H1 (cell line): ENCODE data around the gene PXDC1. TPM values are rescaled to one million over a fixed set of nuclear protein-coding genes. Genes with fewer than 3 reads are reported as not detected.

ENCODE experiments used
- CTCF ChIA-PET: fragments of 300-600 bp; sonication (Branson Sonifier 250); formaldehyde crosslinking; loops from one replicate; lab custom pipeline; 2021; ENCODE audit not compliant: partially characterized antibody; lab: Charles Lee
- POLR2A ChIA-PET: fragments of 300-600 bp; sonication (Branson Sonifier 250); formaldehyde crosslinking; loops from one replicate; lab custom pipeline; 2021; ENCODE audit warnings: inconsistent platforms; ENCODE audit not compliant: partially characterized antibody; lab: Charles Lee
- DNase-seq, 2 experiments: peaks; one replicate each; pipeline versions ENCODE4 v3.0.0 to v3.0.0-alpha.2; 2010 to 2022; ENCODE audit warnings: low spot score in 2 of 2, low read depth in 1 of 2, mixed read lengths in 1 of 2
- FAIRE-seq: peaks from 2 replicates; lab custom pipeline; 2011; peaks lifted over from hg19 to GRCh38; lab: Jason Lieb, UNC
- H2AFZ ChIP-seq: 2 replicates; pipeline ENCODE4 v1.8.1; 2012; ENCODE audit warnings: low read length, inconsistent platforms
- H2AK5ac ChIP-seq: 2 replicates; pipeline ENCODE4 v1.6.1; 2013; ENCODE audit warnings: low read depth, low read length
- H2BK120ac ChIP-seq: replicated peaks from 2 replicates; pipeline ENCODE3; 2013; ENCODE audit warnings: low read depth, low read length, inconsistent platforms
- H2BK12ac ChIP-seq: 2 replicates; pipeline ENCODE4 v1.6.1; 2013; ENCODE audit warnings: low read depth, low read length
- H2BK15ac ChIP-seq: 2 replicates; pipeline ENCODE4 v1.6.1; 2013; ENCODE audit warnings: low read length
- H2BK20ac ChIP-seq: 2 replicates; pipeline ENCODE4 v1.6.1; 2013; ENCODE audit warnings: low read length
- H2BK5ac ChIP-seq: 2 replicates; pipeline ENCODE4 v1.6.1; 2013; ENCODE audit warnings: low read depth, low read length
- H3K14ac ChIP-seq: 2 replicates; pipeline ENCODE4 v1.6.1; 2013; ENCODE audit warnings: inconsistent platforms; ENCODE audit not compliant: insufficient read length
- H3K18ac ChIP-seq: 2 replicates; pipeline ENCODE4 v1.6.1; 2013; ENCODE audit warnings: low read length; ENCODE audit errors: extremely low read depth
- H3K23ac ChIP-seq: 2 replicates; pipeline ENCODE4 v1.6.1; 2013; ENCODE audit warnings: inconsistent platforms; ENCODE audit not compliant: insufficient read length
- H3K23me2 ChIP-seq: 2 replicates; pipeline ENCODE4 v1.6.1; 2013; ENCODE audit warnings: low read depth, low read length
- H3K27ac ChIP-seq: 2 replicates; pipeline ENCODE4 v1.6.1; 2011; ENCODE audit warnings: low read depth, low read length, inconsistent platforms
- H3K27me3 ChIP-seq, 4 experiments: replicated peaks in 1 of 4; 1 replicate in 1 of 4; 2 replicates in 3 of 4; pipeline versions ENCODE4 v1.6.1 to v1.8.1; 2011 to 2013; ENCODE audit warnings: low read length in 3 of 4, mild to moderate bottlenecking in 3 of 4, inconsistent platforms in 2 of 4, mixed read lengths in 2 of 4, moderate library complexity in 1 of 4; ENCODE audit not compliant: control insufficient read depth in 3 of 4, insufficient read depth in 3 of 4; ENCODE audit errors: extremely low read depth in 1 of 4
- H3K36me3 ChIP-seq, 4 experiments: 2 replicates each; pipeline versions ENCODE4 v1.6.1 to v1.8.1; 2011 to 2013; ENCODE audit warnings: mild to moderate bottlenecking in 4 of 4, low read length in 3 of 4, moderate library complexity in 2 of 4, control low read depth in 1 of 4, inconsistent platforms in 1 of 4; ENCODE audit not compliant: insufficient read depth in 4 of 4, control insufficient read depth in 2 of 4
- H3K4ac ChIP-seq: replicated peaks from 2 replicates; pipeline ENCODE3; 2013; ENCODE audit warnings: low read length, low read depth, mixed read lengths, inconsistent platforms; ENCODE audit not compliant: insufficient read length
- H3K4me1 ChIP-seq, 4 experiments: replicated peaks in 1 of 4; 1 replicate in 1 of 4; 2 replicates in 3 of 4; pipeline versions ENCODE4 v1.6.1 to v1.8.1; 2011 to 2013; ENCODE audit warnings: low read length in 3 of 4, inconsistent platforms in 2 of 4, mixed read lengths in 1 of 4; ENCODE audit not compliant: insufficient read depth in 4 of 4, control insufficient read depth in 3 of 4
- H3K4me2 ChIP-seq, 2 experiments: 2 replicates each; pipeline versions ENCODE4 v1.6.1 to v1.8.1; 2011 to 2013; ENCODE audit warnings: low read depth in 2 of 2, low read length in 2 of 2, control low read depth in 1 of 2, inconsistent platforms in 1 of 2, mild to moderate bottlenecking in 1 of 2; ENCODE audit not compliant: insufficient read depth in 1 of 2
- H3K4me3 ChIP-seq, 4 experiments: fragments of 200-600, 300-600 bp in 1 of 4; sonication (generic), shearing (Covaris generic), sonication (Bioruptor Twin) in 1 of 4; 2 replicates each; pipeline versions ENCODE4 v1.5.1 to v1.8.1; 2011 to 2016; ENCODE audit warnings: low read length in 4 of 4, low read depth in 3 of 4, control low read depth in 2 of 4, inconsistent platforms in 2 of 4, mild to moderate bottlenecking in 2 of 4, mixed read lengths in 1 of 4, moderate library complexity in 1 of 4; ENCODE audit not compliant: insufficient read depth in 2 of 4; ENCODE audit errors: extremely low read depth in 1 of 4
- H3K56ac ChIP-seq: replicated peaks from 2 replicates; pipeline ENCODE3; 2013; ENCODE audit warnings: low read depth, mild to moderate bottlenecking, mixed read lengths, low read length, inconsistent platforms; ENCODE audit not compliant: insufficient read length
- H3K79me1 ChIP-seq: 2 replicates; pipeline ENCODE4 v1.6.1; 2013; ENCODE audit warnings: low read depth, low read length, control low read depth
- H3K79me2 ChIP-seq, 2 experiments: 2 replicates each; pipeline versions ENCODE4 v1.6.1 to v1.8.1; 2012 to 2013; ENCODE audit warnings: low read length in 2 of 2, mild to moderate bottlenecking in 2 of 2, inconsistent platforms in 1 of 2; ENCODE audit not compliant: insufficient read depth in 2 of 2, control insufficient read depth in 1 of 2
- H3K9ac ChIP-seq, 4 experiments: replicated peaks in 1 of 4; 1 replicate in 1 of 4; 2 replicates in 3 of 4; pipeline versions ENCODE4 v1.6.1 to v1.8.1; 2011 to 2013; ENCODE audit warnings: low read depth in 3 of 4, low read length in 3 of 4, control low read depth in 2 of 4, mild to moderate bottlenecking in 2 of 4, moderate library complexity in 2 of 4, inconsistent platforms in 1 of 4; ENCODE audit errors: extremely low read depth in 1 of 4
- H3K9me3 ChIP-seq, 2 experiments: 2 replicates each; pipeline versions ENCODE4 v1.6.1 to v1.8.1; 2012 to 2013; ENCODE audit warnings: mild to moderate bottlenecking in 2 of 2, moderate library complexity in 2 of 2, control low read depth in 1 of 2, inconsistent platforms in 1 of 2, low read depth in 1 of 2, low read length in 1 of 2, mixed read lengths in 1 of 2; ENCODE audit not compliant: insufficient read depth in 2 of 2
- H4K20me1 ChIP-seq, 2 experiments: replicated peaks in 1 of 2; 2 replicates each; pipeline versions ENCODE3 to v1.8.1; 2011 to 2013; ENCODE audit warnings: inconsistent platforms in 2 of 2, low read length in 2 of 2, mild to moderate bottlenecking in 1 of 2; ENCODE audit not compliant: insufficient read depth in 2 of 2, control insufficient read depth in 1 of 2
- H4K5ac ChIP-seq: 2 replicates; pipeline ENCODE4 v1.6.1; 2013; ENCODE audit warnings: low read length, low read depth, mixed read lengths, inconsistent platforms; ENCODE audit not compliant: insufficient read length
- H4K8ac ChIP-seq: 2 replicates; pipeline ENCODE4 v1.8.0; 2013; ENCODE audit warnings: mild to moderate bottlenecking, moderate library complexity, low read length, inconsistent platforms; ENCODE audit not compliant: insufficient read depth; ENCODE audit errors: extremely low read depth
- H4K91ac ChIP-seq: replicated peaks from 2 replicates; pipeline ENCODE3; 2013; ENCODE audit warnings: low read length, mixed read lengths, inconsistent platforms; ENCODE audit not compliant: insufficient read length
- GTF2F1 ChIP-seq: IDR thresholded peaks from 2 replicates; pipeline ENCODE4 v1.6.1; 2012; ENCODE audit warnings: low read depth, low read length, improper control_type of control experiment, borderline replicate concordance
- RFX5 ChIP-seq: IDR thresholded peaks from 2 replicates; pipeline ENCODE4 v1.6.1; 2011; ENCODE audit warnings: low read depth, low read length, improper control_type of control experiment, borderline replicate concordance
- polyA plus RNA-seq, 7 experiments: library from polyadenylated mRNA; depleted of rRNA in 3 of 7; stranded (reverse) in 5 of 7; unstranded in 2 of 7; fragments of >200 nt in 5 of 7; fragments of 200-250 nt in 2 of 7; gene quantifications; 1 replicate in 5 of 7; 2 replicates in 1 of 7; 4 replicates in 1 of 7; pipeline versions ENCODE4 v1.2.1 to v1.2.3, GENCODE V29; 2011 to 2013; ENCODE audit warnings: missing spikeins in 2 of 7, mixed read lengths in 2 of 7
- total RNA-seq: library from RNA; stranded (reverse); fragmentation: NEBNext Ultra II Directional; extraction: Animal tissue kit (Norgen Biotek cat#: 25700); gene quantifications from 2 replicates; pipeline ENCODE4 v1.2.1, GENCODE V29; 2021

The PXDC1 gene
- total and polyA plus RNA-seq, 2 of the 8 experiments (the other 6 are each of a cell fraction or from before 2014, with no cell fraction given), result 1.7 to 2.0 TPM

DNA sequence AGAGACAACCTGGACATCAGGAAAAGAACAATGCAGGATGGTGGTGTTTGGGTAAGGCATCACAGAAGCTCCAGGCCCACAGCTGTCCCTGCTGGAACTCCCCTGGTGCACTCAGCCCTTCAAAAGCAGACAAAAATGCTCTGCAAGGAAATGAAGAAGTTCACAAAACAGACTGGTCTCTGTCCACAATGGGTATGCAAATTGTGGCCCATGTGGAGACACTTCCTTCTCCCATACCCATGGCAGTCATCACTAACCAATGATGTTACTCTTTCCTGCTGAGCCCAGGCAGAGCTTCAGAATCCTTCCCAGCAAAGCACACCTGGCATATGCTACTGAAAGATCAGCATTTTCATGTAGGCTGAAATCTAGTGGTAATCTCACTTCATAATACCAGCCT lies 42.6 kb upstream of the PXDC1 start:
- no peaks in the 10 kb centered on the region for H3K79me2 ChIP-seq
- no peak overlapping the region for H2BK15ac ChIP-seq
- no peak overlapping the region for H3K4me2 ChIP-seq
- CTCF ChIA-PET, result no interaction called here
- no peak overlapping the region; the same call in 1 of the 2 replicates for H4K8ac ChIP-seq
- H3K4me1 ChIP-seq, result peaks cover 0 to 10% (median 3%) of the 10 kb centered on the region in 4 experiments; a peak in 3 of 7 replicates
- H3K27me3 ChIP-seq, result no peaks in the 10 kb centered on the region; a peak in 1 of 7 replicates
- H3K4ac ChIP-seq, result no peak overlapping the region
- DNase-seq (no peak), FAIRE-seq (no peak)
- no peak overlapping the region for H3K9ac ChIP-seq
- no peak for TF ChIP-seq RFX5
- no peak for TF ChIP-seq GTF2F1
- no peaks in the 10 kb centered on the region for H3K36me3 ChIP-seq
- H3K27ac ChIP-seq, result no peak overlapping the region
- no peak overlapping the region for H2BK20ac ChIP-seq
- no peak overlapping the region for H3K23ac ChIP-seq
- no peaks in the 10 kb centered on the region for H4K20me1 ChIP-seq
- no peak overlapping the region for H2BK5ac ChIP-seq
- H2AK5ac ChIP-seq, result no peak overlapping the region; the same call in 1 of the 2 replicates
- no peak overlapping the region for H4K91ac ChIP-seq
- no peaks in the 10 kb centered on the region for H3K23me2 ChIP-seq
- H3K9me3 ChIP-seq, result no peaks in the 10 kb centered on the region
- peak overlapping the region; percentile 75; the same call in 1 of the 2 replicates for H2AFZ ChIP-seq
- no peaks in the 10 kb centered on the region for H3K79me1 ChIP-seq
- no peak overlapping the region for H3K56ac ChIP-seq
- POLR2A ChIA-PET, result no interaction called here
- H3K4me3 ChIP-seq, result no peak overlapping the region
- no peak overlapping the region for H4K5ac ChIP-seq
- H2BK120ac ChIP-seq, result no peak overlapping the region
- H2BK12ac ChIP-seq, result no peak overlapping the region; the same call in 1 of the 2 replicates
- H3K18ac ChIP-seq, result no peak overlapping the region
- H3K14ac ChIP-seq, result no peak overlapping the region
